ENCODE measurements around the gene DENND6A. TPM values are rescaled to one million over a fixed set of nuclear protein-coding genes. Genes with fewer than 3 reads are reported as not detected.

Gene DENND6A
- total RNA-seq, 1 donor from 2014 or later: 25.9 TPM

GRCh38 chr3:57733790-57734189, 40.9 kb upstream of the DENND6A start:
- no peaks in the 10 kb centered on the region for H3K36me3 ChIP-seq
- intact Hi-C loops (cut with DNase I): no loop called here

DNA sequence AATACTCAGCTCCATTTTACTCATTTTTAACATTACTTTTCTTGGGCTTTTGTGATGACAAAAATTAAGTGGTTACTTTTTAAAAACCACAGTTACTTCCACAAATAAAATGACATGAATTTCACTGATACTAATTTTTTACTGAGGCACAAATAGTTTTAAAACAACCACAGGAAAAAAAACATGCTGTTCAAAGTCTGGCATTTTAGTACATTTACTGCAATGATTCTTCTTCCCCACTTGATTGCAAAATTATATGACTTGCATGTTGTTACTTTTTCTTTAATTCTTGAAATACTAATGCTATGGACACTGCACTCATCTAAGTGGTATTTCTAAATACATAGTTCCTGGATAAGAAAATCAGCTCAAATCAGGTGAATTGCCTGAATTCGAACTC, 38.4 kb upstream of the DENND6A start:
- H3K36me3 ChIP-seq: no peaks in the 10 kb centered on the region
- DNase-seq (no peak), ATAC-seq (no peak)
- H3K4me1 ChIP-seq: no peaks in the 10 kb centered on the region
- H3K27ac ChIP-seq: no peak overlapping the region
- no peaks in the 10 kb centered on the region for H3K9me3 ChIP-seq
- TF ChIP-seq, protein P1, sequence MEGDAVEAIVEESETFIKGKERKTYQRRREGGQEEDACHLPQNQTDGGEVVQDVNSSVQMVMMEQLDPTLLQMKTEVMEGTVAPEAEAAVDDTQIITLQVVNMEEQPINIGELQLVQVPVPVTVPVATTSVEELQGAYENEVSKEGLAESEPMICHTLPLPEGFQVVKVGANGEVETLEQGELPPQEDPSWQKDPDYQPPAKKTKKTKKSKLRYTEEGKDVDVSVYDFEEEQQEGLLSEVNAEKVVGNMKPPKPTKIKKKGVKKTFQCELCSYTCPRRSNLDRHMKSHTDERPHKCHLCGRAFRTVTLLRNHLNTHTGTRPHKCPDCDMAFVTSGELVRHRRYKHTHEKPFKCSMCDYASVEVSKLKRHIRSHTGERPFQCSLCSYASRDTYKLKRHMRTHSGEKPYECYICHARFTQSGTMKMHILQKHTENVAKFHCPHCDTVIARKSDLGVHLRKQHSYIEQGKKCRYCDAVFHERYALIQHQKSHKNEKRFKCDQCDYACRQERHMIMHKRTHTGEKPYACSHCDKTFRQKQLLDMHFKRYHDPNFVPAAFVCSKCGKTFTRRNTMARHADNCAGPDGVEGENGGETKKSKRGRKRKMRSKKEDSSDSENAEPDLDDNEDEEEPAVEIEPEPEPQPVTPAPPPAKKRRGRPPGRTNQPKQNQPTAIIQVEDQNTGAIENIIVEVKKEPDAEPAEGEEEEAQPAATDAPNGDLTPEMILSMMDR (IDR thresholded peaks at IDR 0.05): no peak
- no peaks in the 10 kb centered on the region for H3K27me3 ChIP-seq
- intact Hi-C loops (cut with DNase I): no loop called here
- H3K4me3 ChIP-seq: no peak overlapping the region

More at GRCh38 chr3:57733790-57734189, 40.9 kb upstream of the DENND6A start:
- no peaks in the 10 kb centered on the region for H3K4me1 ChIP-seq
- no peak overlapping the region for H3K4me3 ChIP-seq
- TF ChIP-seq, protein P1 (IDR thresholded peaks at IDR 0.05): no peak
- DNase-seq (no peak), ATAC-seq (no peak)
- H3K27ac ChIP-seq: no peak overlapping the region
- no peaks in the 10 kb centered on the region for H3K27me3 ChIP-seq
- no peaks in the 10 kb centered on the region for H3K9me3 ChIP-seq

GRCh38 chr3:57730682-57731081, 37.8 kb upstream of the DENND6A start:
- DNase-seq (no peak), ATAC-seq (no peak)
- TF ChIP-seq, protein P1 (IDR thresholded peaks at IDR 0.05): no peak
- no peaks in the 10 kb centered on the region for H3K36me3 ChIP-seq
- intact Hi-C loops (cut with DNase I): no loop called here
- H3K9me3 ChIP-seq: no peaks in the 10 kb centered on the region
- no peak overlapping the region for H3K4me3 ChIP-seq
- H3K4me1 ChIP-seq: no peaks in the 10 kb centered on the region
- no peak overlapping the region for H3K27ac ChIP-seq
- no peaks in the 10 kb centered on the region for H3K27me3 ChIP-seq

DNA sequence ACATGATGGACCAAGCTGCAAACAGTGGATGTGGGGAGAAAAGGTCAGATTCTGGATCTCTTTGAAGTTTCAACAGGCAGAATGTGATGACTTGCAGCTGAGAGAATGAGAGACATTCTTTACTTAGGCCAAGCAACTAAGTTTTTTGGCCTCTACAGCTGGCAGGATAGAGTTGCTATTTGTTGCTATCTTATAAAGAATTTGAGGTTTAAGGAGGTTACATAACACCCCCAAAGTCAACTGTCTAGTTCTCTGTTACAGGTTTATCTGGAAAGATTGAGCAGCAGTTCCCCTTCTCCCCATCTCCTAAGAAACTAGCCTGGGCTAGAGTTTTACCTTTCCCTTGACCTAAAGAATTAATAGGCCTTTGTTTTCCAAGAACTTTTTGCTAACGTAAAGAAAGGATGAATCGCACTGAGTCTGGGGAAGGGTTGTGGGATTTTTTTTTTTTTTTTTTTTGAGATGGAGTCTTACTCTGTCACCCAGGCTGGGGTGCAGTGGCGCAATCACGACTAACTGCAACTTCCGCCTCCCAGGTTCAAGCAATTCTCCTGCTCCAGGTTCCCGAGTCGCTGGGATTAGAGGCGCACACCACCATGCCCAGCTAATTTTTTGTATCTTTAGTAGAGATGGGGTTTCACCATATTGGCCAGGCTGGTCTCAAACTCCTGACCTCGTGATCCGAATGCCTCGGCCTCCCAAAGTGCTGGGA, 36.6 kb upstream of the DENND6A start:
- Histone ChIP-seq H3K27me3 (peaks cover 3% of the 10 kb centered on the region), H3K27ac (no peak overlapping the region), H3K9me3 (no peaks in the 10 kb centered on the region), H3K4me3 (no peak overlapping the region), H3K36me3 (no peaks in the 10 kb centered on the region), H3K4me1 (no peaks in the 10 kb centered on the region)
- DNase-seq (no peak), ATAC-seq (no peak)
- TF ChIP-seq, protein P1 (IDR thresholded peaks at IDR 0.05): no peak
- intact Hi-C loops (cut with DNase I): no loop called here

DNA sequence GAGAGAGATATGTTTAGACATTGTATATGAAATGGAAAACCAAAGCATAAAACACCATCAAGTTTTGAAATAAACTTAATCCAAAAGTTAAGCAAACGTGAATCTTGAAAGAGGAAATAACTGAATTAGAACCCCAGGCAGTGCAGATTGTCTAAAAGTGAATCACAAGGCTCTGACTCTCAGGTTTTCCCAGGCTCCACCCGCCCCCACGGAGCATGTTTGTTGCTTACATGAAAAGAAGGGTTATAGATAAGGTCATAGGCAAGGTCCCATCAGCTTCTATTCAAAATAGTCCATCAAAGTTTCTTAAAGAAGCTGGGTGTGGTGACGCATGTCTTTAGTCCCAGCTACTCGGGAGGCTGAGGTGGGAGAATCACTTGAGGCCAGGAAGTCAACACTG, 34.2 kb upstream of the DENND6A start:
- no peaks in the 10 kb centered on the region for H3K9me3 ChIP-seq
- intact Hi-C loops (cut with DNase I): no loop called here
- TF ChIP-seq, protein P1 (IDR thresholded peaks at IDR 0.05): no peak
- ATAC-seq: no peak
- H3K27me3 ChIP-seq: peaks cover 11% of the 10 kb centered on the region
- no peaks in the 10 kb centered on the region for H3K4me1 ChIP-seq
- no peak for DNase-seq
- H3K36me3 ChIP-seq: no peaks in the 10 kb centered on the region
- no peak overlapping the region for H3K4me3 ChIP-seq
- H3K27ac ChIP-seq: no peak overlapping the region

All from upper lobe of right lung (tissue), 1 donor.